Hematopoietic multipotent progenitor cell treated with erythropoietin and hydrocortisone succinate and interleukin-3 and kit ligand, for 15 days (in vitro differentiated cells): Measurements from ENCODE around the gene RIGI.
"Not testable (repeated sequence)": the region's sequence is repeated elsewhere in the genome, so short reads cannot be mapped to it uniquely, and the experiment has no call there.

Experiments used
- DNase-seq: peaks from one replicate; pipeline ENCODE4 v3.0.0-alpha.2; 2015; ENCODE audit warnings: low spot score

The RIGI gene

DNA sequence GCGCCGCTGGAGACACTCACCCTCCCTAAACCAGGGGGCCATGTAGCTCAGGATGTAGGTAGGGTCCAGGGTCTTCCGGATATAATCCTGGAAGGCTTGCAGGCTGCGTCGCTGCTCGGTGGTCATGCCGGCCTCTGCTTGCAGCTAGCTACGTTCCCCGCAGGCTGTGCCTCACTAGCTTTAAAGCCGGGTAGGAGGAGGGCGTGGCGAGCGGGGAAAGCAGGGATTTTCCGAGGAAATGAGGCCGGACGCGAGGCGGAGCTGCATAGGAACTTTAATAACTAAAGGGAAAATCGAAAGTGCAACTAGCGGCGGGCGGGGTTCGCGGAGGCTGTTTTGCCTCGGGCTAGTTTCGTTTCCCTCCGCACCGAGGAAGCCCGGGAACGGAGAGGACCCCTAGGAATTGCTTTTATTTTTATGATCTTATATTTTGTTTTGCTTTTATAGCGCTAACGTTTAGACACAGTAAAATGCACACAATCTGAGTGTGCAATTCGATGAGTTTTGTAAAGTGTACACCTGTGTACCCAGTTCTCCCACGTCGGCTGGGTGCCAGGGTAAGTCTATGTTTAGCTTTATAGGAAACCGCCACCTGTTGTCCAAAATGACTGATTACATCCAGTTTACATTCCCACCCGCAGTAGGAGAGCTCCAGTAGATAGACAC, at the start of gene RIGI:
RIGI (minus strand) TSS at position 156 of the 666 bp plus-strand sequence; CDS start at position 126, 30 bp downstream.
- DNase-seq, result peak; percentile 82

DNA sequence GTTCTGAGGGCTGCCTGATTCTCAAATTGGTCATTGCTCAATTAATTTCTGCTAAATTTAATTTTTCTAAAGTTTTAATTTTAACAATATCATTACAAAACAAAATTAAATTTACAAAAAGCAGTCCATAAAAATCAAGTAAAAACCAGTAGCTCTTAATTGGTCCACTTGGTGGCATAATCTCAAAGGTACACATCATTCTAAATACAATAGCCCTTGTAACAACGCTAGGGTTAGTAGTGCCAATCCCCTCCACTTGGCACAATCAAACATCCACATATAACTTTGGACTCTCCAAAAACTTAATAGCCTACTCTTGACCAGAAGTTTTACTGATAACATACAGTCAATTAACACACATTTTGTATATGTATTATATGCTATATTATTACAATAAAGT, 48.9 kb upstream of the RIGI start:
- DNase-seq, result no peak

DNA sequence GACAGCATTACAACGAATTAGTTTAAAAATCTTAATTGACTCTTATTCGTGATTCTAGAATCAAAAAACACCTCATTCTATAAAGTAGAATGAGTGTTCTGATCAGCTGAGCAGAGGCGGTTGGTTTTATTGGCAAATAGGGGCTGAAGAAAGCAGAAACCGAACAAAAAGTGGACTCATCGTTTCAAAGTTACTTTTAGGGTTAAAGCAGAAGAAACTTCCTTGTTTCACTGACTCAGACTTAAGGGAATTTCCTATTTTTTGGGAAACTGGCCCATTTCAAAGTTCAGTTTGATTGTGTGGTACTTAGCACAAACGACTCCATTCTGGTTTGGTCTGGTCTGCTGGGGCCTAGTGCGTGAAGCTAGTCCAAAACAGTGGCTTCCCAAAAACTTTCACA, 47.8 kb upstream of the RIGI start:
- DNase-seq, result no peak

DNA sequence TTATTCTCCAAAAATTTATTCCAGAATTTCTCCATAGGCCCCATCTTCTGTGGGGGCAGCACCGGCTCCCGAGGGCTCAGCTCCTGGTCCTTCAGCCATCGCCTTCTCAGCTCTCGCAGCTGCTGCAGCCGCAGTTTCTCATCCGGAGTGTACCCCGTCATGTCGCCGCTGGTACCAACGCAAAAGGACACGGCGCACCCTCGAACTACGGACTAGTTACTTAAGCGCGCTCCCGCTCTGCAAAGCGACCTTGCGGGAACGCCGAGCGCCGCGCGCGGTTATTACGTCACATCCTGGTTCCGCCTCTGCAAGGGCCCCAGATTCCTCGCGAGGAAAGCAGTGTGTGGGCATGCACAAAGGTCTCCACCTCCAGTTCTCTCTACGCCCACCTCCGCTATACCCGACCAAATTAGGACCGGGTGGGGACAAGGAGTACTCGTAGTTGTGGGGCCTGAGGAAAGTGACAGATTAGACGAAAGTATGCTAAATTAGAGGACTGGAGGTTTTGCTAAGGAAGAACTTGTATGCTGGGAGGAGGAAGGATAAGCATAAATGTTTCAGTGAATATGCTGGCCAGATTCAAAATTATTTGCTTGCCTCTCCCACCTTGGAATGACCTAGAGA, 47.0 kb upstream of the RIGI start, which contains the start of gene NDUFB6:
NDUFB6 (minus strand) TSS at position 260 of the 624 bp plus-strand sequence; CDS start at position 161, 99 bp downstream.
- DNase-seq, result peak; percentile 92

DNA sequence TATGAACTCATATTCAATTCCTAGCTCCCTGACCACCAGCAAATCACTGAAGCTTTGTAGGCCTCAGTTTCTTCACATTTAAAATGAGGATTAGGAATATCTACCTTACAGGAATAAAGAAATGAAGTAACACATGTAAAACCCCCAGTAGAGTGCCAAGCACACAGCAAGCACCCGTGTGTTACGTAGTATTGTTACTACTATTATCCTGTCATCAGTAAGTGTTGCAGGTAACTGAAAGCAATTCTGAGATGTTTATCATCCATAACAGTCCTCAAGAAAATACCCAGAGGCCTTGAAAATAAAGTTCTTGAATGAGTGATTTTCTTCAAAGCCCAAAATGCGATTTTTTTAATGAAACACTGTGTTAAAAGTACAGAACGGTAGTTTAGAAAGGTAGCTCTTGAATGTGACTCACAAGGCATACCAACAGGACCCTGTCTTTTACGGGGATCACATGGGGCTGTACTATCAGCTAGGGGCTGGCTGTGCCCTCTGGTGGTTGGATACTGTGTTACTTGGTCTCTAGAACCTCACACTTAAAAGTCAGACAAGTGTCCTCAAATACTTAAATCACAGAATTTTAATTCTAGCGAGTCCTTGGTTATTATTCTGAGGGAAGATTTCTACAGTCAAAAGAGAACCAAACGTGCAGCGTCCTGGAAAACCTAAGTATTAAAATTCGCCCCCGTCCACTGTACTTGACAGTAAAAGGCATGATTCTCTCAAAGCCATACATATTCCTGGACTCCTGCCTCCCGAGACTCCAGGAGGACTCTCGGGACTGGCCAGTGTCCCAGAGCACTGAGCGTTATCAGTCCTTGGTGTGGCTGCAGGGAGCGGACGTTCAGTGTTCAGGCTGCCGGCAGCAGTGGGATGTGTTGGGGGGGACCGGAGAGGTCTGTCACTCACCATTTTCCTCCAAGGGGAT, 46.2 kb upstream of the RIGI start:
- DNase-seq, result peak; percentile 88

DNA sequence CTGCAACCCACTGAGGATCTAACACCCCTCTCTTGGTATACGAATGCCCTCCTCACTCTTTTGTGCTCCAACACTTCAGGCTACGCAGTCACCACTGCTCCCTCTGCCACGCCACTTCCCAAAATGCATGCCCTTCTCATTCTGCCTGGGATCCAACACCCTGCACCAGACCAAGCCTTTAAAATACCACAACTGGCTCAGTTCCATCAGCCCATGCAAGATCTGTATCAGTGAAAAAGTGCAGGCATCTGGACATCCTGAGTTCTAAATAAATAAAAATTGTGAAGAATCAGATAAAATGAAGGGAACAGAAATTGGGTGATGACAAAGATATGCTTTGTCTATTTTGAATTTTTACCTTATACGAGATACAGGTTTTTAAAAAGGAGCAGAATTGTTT, 44.3 kb upstream of the RIGI start:
- no peak for DNase-seq

DNA sequence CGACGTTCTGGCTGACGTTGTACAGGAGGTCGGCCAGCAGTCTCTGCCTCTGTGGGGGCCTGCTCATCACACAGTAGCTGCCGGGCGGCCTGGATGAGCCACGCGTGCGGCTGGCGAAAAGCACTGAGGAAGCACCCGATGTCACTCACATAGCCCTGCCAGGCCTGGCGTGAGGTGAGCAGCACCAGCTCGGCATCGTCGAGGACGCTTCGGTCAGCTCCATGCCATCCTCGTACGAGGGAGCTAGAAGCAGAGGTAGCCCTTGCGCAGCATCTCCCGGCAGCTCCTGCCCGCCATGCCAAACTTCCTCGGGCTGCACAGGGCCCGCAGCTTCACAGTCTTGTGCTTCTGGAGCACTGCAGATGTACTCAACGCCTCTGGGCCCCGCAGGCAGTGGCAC, 40.8 kb upstream of the RIGI start:
- no peak for DNase-seq

DNA sequence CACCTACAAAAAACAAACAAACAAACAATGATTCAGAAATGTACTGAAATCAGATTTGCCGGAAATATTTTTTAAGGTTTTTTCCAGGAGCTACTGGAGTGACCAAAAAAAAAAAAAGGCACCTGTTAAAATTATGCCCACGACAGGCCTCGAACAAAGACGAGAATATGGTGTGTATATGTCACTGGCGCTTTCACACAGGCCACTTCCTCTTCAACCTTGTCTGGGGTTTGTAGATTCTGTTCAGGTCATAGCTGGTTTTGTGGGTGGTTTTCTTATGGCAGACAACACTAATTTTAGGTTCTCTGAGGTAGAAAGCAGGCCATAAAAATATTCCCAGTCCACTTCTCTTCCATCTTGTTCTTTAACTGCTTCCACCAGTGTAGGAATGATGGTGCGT, 40.0 kb upstream of the RIGI start:
- no peak for DNase-seq

DNA sequence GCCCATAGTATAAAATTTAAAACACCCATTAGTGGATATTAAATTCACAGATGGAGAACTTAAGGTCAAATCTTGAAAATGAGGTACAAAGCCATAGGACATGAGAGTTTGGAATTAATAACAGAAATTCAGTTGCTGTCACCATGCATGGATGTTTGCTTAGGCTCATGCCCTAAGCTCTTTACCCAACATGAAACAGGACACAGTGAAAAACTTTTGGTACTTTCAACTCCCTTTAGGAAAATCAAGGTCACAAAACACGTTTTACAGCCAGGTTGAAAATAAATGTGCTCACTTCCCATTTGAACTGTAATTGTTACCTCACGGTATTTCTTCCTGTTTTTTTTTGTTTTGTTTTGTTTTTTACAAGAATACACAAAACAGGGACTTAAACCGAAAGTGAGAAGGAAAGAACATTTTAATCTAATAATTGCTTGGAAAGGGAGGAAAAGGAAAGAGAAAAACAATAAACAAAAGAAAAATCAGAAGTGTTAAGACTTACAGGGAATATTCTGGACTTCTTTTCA, 32.5 kb upstream of the RIGI start:
- no peak for DNase-seq

DNA sequence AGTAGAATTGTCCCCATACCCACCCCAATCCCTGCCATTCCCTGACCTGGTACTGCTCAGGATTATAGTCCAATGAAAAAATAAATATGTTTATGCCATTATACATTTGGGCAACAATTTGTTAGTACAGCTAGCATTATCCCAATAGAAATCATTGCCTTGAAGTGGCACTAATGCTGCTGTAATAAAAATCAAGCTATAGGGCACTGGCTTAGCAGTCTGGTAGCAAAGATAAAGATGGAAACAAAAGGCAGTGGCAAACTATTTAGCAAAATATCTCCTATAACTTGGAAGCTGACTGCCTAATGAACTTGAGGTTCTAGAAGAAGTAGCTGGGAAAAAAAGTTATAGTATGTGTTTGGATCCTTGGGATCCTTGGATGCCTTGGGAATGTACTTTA, 28.6 kb upstream of the RIGI start:
- no peak for DNase-seq

DNA sequence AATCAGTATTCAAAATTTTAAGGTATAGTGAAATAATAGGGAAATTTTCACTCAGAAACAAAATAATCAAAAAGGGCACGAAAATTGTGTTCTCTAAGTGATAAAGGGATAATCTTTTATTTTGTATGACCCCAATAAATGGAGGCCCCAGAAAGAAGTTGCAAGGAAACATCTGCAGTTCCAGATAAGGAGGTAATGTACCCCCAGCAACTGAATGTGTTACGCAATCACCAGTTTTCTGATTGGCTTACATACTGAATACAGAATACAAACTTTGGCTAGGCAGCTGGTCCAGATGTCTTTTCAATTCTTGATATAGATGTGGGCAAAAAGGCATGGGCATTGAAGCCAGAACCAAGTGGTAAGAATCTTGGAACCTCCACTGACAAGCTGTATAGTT, 28.1 kb upstream of the RIGI start:
- DNase-seq, result peak; percentile 94

DNA sequence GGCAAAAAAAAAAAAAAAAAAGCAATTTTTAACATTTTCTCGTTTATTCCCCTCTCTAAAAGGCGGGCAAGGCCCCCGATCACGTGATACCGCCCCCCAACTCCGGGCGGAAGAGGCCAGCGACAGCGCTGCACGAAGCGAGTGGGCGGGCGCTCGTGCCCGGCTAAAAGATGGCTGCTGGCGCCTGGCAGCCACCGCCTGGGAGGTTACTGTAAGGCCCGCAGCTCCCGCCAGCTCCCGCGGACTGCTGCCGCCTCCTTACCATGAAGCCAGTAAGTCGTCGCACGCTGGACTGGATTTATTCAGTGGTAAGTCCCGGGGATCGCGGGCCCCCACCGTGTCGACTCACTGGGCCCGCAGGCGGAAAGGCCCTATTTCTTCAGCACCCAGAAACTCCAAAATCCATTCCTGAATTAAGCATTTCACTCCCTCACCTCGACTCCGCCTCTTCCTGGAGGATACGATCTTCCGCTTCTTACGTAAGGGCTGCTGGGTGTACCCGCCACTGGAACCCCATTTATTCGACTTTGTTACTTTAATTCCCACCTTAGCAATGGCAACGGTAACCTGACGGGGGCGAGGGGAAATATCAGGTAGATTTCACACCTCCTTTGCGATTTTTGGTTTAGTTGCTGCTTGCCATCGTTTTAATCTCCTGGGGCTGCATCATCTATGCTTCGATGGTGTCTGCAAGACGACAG, 26.3 kb upstream of the RIGI start, which contains the start of the genes SMIM27 and TOPORS:
SMIM27 (plus strand) TSS at position 156 of the 701 bp plus-strand sequence; CDS start at position 264, 108 bp downstream.
TOPORS (minus strand) TSS at position 415 of the 701 bp plus-strand sequence; CDS start at position 265, 150 bp downstream.
- peak; percentile 91 for DNase-seq

DNA sequence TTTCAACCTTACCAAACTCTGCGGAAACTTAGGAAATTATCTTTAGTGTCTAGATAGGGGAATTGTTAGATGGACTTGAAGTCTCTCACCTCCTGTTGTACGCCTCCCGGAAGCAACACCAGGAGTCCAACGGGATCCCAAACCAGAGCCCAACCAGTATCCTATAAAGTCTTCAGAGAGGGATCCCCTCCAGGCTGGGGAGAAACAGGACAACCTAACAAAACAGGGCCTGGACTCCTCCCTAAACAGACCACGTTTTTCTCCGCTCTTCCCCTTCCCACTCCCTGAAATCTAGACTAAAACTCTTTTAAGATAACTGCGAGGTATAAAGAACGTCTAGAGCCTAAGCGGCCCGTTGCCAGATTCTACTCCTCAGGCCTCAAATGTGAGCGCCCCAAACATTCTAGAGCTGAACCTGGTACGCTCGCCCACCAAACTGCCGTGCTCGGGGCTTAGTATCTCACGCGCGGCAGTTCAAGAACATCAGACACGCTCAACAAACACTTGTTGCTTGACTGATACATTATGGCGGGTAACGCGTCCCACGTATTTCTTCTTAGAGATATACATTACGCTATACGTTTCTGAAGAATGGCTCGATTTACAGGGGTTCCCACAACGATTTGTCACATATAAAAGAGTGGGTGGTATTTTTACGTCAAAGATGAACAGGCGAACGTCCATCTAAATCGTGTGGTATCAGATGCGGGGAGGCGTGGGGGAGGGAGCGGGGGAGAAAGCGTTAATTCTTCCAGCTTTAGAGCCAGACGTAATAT, 25.5 kb upstream of the RIGI start:
- DNase-seq, result peak; percentile 57

DNA sequence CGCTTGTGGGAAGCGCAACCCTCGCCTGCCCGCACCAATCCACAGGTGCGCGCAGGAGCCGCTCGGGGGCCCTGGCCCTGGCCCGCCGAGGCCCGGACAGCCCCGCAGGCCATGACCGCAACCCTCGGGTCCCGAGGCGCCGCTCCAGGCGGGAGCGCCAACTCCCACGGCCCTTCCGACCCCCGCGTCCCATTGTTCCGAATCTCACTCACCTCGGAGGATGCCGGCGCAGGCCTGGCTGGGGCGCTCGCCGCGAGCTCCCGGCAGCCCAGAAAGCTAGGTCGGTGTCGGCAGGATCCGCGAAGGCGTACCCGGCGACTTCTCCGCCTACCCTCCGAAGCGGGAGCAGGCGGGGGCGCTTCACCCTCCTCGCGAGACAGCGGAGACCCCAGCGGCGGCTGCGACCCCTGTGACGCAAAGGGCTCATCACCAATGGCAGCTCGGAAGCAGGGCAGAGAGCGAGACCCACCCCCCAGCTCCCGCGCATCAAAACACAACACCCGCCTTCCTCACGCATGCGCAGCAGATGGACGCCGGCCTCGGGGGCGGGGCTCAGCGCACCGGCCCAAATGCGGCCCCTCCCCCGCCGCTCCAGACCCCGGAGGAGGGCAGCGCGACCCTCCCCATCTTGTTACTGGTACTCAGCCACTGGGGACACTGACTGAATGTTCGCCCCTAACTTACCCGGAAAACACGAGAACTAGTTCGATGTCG, 24.7 kb upstream of the RIGI start:
- peak; percentile 88 for DNase-seq

DNA sequence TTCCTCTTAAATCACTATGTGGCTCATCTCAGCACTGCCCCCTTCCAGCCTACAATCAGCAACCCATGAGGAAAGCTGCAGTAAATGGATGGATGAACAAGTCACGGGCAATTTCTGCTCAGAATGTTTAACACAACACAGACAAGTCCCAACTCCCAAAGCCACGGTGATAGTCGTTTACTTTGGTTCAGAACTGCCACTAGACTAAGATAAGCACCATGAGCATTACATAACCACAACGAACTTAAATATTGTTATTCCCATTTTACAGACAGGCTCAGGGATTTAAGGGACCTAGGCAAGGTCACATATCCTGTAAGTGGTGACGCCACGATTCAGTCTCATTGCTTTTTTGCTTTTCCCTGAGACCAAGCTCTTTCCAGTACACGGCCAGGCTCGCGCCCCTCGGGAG, 24.2 kb upstream of the RIGI start:
- DNase-seq, result peak; percentile 32

DNA sequence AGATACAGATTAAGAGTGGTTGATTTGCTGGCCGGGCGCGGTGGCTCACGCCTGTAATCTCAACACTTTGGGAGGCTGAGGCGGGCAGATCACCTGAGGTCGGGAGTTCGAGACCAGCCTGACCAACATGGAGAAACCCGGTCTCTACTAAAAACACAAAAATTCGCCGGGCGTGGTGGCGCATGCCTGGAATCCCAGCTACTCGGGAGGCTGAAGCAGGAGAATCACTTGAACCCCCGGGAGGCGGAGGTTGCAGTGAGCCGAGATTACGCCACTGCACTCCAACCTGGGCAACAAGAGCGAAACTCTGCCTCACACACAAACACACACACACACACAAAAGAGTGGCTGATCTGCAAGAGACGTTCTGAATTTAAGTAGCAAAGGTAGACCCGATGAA, 22.2 kb upstream of the RIGI start:
- not testable (repeated sequence) for DNase-seq

DNA sequence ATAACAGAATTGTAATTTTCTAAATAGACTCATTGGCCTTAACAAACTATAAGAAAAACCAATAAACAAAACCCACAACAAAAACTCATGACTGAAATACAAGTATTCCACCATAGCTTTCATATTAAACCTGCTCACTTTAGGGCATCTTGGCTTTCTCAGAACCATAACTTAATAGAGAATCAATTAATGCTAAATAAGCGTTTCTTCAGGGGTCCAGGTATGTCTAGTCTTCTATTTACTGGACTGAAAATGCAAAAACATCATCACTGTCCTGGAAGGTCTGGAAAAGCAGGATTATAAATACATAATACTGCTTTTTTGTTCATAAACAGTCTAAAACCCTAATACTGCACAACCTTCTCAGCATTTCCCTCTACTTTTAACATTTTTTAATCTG, 19.9 kb upstream of the RIGI start:
- no peak for DNase-seq

DNA sequence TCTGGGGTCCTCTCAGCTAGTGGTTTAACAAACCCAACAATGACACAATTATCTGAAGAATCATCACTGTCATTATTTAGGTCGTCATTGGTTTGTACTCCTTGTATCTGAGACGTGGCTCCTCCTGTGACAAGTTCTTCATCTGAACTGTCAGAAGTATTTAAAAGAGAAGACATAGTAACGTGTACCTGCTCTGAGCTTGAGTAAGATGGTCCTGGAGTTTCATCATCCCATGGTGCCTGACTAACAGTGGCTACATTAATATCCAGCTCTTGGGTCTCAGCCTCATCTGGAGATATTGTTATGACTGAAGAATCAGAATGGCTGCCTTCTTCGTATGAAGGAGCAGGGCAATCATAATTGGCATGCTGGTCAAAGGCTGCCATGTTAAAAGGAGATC, 17.1 kb upstream of the RIGI start:
- DNase-seq, result no peak

DNA sequence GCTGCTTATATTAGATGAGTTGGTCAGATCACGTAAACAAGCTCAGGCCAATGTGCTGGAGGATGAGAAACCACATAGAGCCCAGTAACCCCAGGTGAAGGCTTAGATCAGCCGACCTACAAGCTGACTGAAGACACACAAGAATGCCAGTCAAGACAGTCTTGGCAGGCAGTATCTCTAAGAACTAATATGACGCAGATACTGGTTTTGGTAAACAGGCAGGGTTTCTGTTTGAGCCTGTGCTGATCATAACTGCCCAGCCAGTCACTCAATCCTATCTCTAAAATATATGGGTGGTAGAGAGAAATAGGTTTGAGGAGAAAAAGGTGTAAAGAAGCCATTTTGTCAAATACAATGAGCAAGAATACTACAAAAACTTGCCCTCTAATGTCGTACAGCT, 7.8 kb upstream of the RIGI start:
- no peak for DNase-seq

DNA sequence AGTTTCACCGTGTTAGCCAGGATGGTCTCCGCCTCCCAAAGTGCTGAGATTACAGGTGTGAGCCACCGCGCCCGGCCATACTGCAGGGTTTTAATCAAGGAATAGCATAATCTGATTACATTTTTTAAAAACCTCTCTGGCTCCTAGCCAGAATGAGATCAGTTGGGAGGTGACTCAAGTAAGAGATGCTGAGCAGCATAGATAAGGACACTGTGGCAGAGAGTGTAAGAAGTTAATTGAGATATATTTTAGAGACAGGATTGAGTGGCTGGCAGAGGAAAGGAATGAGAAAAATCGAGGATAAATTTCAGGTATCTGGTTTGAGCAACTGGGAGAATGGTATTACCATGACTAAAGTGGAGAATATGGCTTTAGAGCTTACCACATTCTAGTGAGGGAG, 7.3 kb upstream of the RIGI start:
- DNase-seq, result peak; percentile 81
